Lower leg skin (tissue), 4 donors: ENCODE data around the gene OPRM1. TPM values are rescaled to one million over a fixed set of nuclear protein-coding genes. Genes with fewer than 3 reads are reported as not detected.

Source experiments
- DNase-seq, 2 donors: peaks; one replicate each; pipeline ENCODE4 v3.0.0-alpha.2; 2019; ENCODE audit warnings: low spot score in 2 of 2
- H3K4me3 ChIP-seq: fragments of 200-600 bp; sonication (generic); 2 replicates; pipeline ENCODE4 v1.5.1; 2017; ENCODE audit warnings: mild to moderate bottlenecking, low read depth; ENCODE audit not compliant: poor library complexity, severe bottlenecking
- POLR2A ChIP-seq, 2 donors: fragments of 450-650 bp; IDR thresholded peaks; one replicate each; pipeline ENCODE4 v1.6.1; 2016 to 2017; ENCODE audit warnings: antibody characterized with exemption in 2 of 2, mild to moderate bottlenecking in 1 of 2, moderate library complexity in 1 of 2
- WGBS, 2 donors: methylation state at CpG; one replicate each; pipeline ENCODE4 v1.1.5; 2018; 5-methylcytosine and 5-hydroxymethylcytosine counted together
- intact Hi-C: fragments of 100-400 bp; cut with DNase I; formaldehyde crosslinking; loops from one replicate; pipeline ENCODE4 v1.15.0; 2023; ENCODE audit warnings: low total_unique reads
- total RNA-seq, 4 donors: library from RNA; depleted of rRNA; stranded (reverse); fragments of >200 nt; gene quantifications; one replicate each; pipeline ENCODE4 v1.1.0, GENCODE V29; 2016
- TF ChIP-seq, protein P1 (sequence below), 3 donors: fragments of 450-650 bp; IDR thresholded peaks; one replicate each; pipeline ENCODE4 v1.5.1; 2016; ENCODE audit warnings: antibody characterized with exemption in 3 of 3, mild to moderate bottlenecking in 3 of 3, moderate library complexity in 2 of 3

Gene OPRM1
- total RNA-seq, 4 donors from 2014 or later, result not detected

DNA sequence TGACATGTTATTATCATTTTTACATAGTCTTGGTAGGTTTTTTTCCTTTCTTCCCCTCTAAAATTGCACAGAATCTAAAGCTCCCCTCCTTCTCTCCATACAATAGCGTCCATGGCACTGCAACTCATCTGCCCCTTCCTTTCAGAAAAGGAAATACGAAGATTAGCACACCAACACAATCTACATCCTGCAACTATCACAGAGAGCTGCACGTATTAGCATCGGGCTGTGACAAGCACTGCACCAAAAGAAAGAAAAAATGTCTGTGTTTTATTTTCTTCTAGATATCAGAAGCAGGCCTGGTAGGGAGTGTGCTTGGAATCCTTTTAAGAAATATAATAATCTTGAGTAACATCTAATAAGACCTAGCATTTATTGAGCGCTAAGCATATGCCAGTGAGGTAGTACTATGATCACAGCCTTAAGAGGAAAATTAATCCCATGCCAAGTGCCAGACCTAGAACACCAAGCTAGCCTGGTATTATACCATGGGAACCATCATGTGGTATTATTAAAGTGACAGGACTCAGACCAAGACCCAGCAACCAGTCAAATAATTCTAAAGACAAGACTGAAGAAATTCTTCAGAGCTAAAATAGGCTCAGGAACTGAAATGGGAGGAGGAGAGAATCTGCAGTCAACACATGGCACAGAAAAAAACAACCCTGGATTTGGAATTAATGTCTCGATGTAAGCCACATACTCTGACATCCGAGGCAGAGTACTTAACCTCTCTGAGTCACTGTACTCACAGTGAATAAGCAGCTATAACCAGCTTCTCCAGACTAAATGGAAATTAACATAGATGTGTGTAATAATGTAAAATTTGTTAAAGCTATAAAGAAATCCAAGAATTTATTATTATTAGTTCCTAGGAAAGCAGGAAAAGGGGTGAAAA lies 193.2 kb downstream of the OPRM1 start:
- H3K4me3 ChIP-seq, result no peak overlapping the region
- 62 to 73% methylated on average over 7 of the region's 7 CpGs for WGBS, 2 donors
- intact Hi-C loops, result no loop called here
- no peak for DNase-seq
- TF ChIP-seq, protein P1, sequence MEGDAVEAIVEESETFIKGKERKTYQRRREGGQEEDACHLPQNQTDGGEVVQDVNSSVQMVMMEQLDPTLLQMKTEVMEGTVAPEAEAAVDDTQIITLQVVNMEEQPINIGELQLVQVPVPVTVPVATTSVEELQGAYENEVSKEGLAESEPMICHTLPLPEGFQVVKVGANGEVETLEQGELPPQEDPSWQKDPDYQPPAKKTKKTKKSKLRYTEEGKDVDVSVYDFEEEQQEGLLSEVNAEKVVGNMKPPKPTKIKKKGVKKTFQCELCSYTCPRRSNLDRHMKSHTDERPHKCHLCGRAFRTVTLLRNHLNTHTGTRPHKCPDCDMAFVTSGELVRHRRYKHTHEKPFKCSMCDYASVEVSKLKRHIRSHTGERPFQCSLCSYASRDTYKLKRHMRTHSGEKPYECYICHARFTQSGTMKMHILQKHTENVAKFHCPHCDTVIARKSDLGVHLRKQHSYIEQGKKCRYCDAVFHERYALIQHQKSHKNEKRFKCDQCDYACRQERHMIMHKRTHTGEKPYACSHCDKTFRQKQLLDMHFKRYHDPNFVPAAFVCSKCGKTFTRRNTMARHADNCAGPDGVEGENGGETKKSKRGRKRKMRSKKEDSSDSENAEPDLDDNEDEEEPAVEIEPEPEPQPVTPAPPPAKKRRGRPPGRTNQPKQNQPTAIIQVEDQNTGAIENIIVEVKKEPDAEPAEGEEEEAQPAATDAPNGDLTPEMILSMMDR (IDR thresholded peaks at IDR 0.05), result no peak
- TF ChIP-seq POLR2A (IDR thresholded peaks at IDR 0.05), result no peak

DNA sequence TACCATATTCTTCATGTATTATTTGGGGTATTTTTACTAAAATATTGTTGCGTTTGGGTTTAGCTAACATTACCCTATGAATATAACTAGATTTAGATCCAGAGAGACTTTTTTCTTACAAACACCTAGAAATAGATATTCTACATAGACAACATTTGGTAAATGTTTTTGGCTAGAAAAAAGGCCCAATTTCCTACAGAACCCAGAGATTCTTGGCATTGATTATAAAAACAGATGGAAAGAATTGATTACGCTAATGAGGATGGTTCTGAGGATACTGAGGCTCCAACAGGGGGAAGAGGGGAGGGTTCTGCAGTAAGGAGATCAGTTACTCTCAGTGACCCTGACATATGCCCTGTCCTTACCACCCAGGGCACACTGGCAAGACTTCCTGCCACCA lies 194.3 kb downstream of the OPRM1 start:
- 92 to 93% methylated on average over 2 of the region's 2 CpGs for WGBS, 2 donors
- no peak overlapping the region for H3K4me3 ChIP-seq
- intact Hi-C loops, result no loop called here
- no peak for DNase-seq
- no peak for TF ChIP-seq POLR2A (IDR thresholded peaks at IDR 0.05)
- TF ChIP-seq, protein P1 (IDR thresholded peaks at IDR 0.05), result no peak

DNA sequence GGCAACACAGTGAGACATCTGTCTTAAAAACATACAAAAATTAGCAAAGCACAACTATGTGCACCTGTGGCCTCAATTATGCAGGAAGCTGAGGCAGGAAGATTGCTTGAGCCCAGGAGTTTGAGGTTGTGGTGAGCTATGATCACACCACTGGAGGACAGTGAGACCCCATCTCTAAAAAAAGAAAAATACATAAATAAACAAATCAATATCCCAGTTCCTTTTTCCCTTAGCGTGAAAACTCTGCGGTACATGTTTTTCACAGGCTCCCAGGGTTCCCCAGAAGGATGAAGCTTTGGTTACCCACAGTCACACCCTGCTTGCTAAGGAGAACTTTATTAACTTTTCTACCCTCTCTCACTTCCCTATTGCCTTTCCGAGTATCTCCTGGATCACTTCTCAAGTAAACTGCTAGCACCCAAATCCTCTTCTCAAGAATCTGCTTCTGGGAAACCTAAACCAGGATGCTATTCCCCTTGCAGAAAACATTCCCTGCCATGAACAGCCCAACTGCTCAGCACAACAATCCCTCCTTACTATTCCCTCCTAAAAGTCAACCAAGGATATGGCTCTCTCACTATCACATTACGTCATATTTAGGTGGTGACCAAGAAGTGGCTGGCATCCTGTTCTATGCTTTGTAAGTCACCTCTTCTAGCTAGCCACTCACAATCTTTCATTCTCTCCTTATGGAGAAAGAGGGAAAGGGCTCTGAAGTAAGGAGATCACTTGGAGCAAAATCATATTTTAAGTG lies 195.2 kb downstream of the OPRM1 start:
- intact Hi-C loops, result no loop called here
- WGBS, 2 donors, result 78 to 90% methylated on average over 4 of the region's 4 CpGs
- TF ChIP-seq POLR2A (IDR thresholded peaks at IDR 0.05), result no peak
- TF ChIP-seq, protein P1 (IDR thresholded peaks at IDR 0.05), result no peak

DNA sequence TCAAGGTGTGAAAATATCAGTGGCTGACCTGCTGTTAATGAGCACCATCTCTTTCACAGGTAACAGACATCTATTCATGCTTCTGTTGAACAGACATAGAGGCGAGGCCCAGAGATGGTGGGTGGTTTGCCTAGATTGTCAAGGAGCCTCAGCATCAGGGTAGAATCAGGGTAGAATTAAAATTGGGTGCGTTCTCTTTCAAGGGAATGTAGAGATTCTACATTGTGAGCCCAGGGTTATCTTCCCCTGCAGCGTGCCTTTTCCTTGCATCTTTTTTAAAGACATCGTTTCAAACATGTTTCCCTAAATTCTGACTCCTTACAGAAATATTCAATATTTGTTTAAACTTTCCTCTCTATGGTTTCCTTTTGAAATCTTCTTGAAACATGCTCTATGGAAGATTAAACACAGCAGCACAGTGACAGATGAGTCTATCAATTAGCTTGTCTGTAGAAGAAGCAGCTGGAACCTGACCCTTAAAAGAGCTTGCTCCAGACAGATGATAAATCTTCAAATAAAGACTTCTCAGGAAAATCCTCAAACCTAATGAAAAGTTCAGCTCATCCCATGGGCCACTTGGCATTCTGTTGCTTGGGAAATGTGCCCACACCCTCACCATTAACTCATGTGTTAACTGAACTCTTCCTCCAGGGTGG lies 197.7 kb downstream of the OPRM1 start:
- intact Hi-C loops, result no loop called here
- H3K4me3 ChIP-seq, result no peak overlapping the region
- DNase-seq, result no peak
- TF ChIP-seq, protein P1 (IDR thresholded peaks at IDR 0.05), result no peak
- 63% methylated on average over 4 of the region's 4 CpGs for WGBS, 2 donors

More for the DNA sequence above, 195.2 kb downstream of the OPRM1 start:
- no peak for DNase-seq
- no peak overlapping the region for H3K4me3 ChIP-seq

DNA sequence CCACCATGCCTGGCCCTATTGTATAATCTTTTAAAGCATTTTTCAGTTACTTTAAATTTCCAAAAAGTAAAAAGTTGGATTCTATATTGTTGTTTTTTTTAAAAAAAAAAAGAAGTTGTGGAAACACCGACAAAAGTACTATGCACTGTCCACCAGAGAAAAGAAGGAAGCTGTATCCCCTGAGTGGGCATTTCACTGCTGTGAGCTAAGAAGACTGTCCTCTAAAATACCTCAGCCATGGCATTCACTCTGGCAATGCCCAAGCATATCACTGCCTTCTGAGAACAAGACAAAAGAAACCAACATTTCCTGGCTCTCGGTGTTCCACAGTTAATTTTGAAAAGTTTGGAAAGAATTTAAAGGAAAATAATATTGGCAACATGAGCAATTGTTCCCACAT lies 199.8 kb downstream of the OPRM1 start:
- DNase-seq, result no peak
- 61 to 66% methylated on average over 2 of the region's 2 CpGs for WGBS, 2 donors
- no peak overlapping the region for H3K4me3 ChIP-seq
- intact Hi-C loops, result no loop called here
- TF ChIP-seq, protein P1 (IDR thresholded peaks at IDR 0.05), result no peak
- no peak for TF ChIP-seq POLR2A (IDR thresholded peaks at IDR 0.05)
